ENCODE data around the gene OR10J5. TPM values are rescaled to one million over a fixed set of nuclear protein-coding genes. Genes with fewer than 3 reads are reported as not detected.
"Not testable (repeated sequence)": the region's sequence is repeated elsewhere in the genome, so short reads cannot be mapped to it uniquely, and the experiment has no call there.

OR10J5 gene
- polyA plus RNA-seq, 2 donors = not detected

DNA sequence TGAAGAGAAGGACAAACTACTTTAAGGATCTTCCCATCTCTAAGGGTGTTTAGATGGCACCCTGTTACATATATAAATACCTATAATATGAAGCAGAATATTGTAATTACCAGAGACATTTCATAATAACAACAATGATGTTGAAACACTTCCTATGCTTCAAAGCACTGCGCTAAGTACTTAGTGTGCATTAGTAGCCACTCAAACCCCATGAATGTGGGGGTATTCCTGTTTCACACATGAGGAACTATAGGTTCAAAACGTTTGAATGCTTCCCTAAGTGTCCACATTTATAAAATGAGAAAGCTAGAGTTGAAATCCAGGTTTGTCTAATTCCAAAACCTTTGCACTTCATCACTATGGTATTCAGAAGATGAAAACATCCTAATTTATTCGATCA is 18.5 kb upstream of the OR10J5 start:
- no peaks in the 10 kb centered on the region for H3K9me3 ChIP-seq (ENCODE audit: control insufficient read depth in 2 of 2, insufficient read depth in 1 of 2, low read depth in 1 of 2, low read length in 1 of 2)
- 54 to 56% methylated on average over 3 of the region's 3 CpGs for WGBS, 2 donors
- H3K4me3 ChIP-seq (ENCODE audit: low read depth in 1 of 2, low read length in 2 of 2) = no peak overlapping the region
- H3K36me3 ChIP-seq (ENCODE audit: control insufficient read depth in 2 of 2, insufficient read depth in 2 of 2, low read length in 1 of 2) = no peaks in the 10 kb centered on the region
- no peak overlapping the region for H3K27ac ChIP-seq (ENCODE audit: low read depth in 2 of 2, low read length in 1 of 2)
- H3K27me3 ChIP-seq (ENCODE audit: control insufficient read depth in 1 of 2, insufficient read depth in 2 of 2, low read length in 2 of 2) = no peaks in the 10 kb centered on the region
- no peaks in the 10 kb centered on the region for H3K4me1 ChIP-seq (ENCODE audit: control insufficient read depth in 2 of 2, insufficient read depth in 2 of 2, low read length in 1 of 2)

DNA sequence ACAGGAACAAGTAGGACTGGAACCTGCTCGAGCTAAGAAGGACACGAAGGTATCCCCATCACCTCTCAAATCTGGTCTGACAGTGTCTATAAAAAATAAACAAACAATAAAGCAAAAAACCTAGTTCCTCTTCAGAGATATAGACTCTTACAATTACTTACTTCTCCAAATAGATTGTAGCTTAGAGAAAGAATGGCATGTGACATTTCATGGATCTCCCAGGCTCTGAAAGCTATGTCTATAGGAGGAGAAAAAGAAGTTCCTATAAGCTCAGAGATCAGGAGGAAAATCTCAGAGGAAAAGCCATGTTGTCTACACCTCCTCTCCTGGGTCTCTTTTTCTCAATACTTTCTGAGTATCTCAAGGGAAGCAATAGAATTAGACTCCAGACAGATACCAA is 12.3 kb upstream of the OR10J5 start:
- H3K36me3 ChIP-seq (ENCODE audit: control insufficient read depth in 2 of 2, insufficient read depth in 2 of 2, low read length in 1 of 2) = no peaks in the 10 kb centered on the region
- H3K4me3 ChIP-seq (ENCODE audit: low read depth in 1 of 2, low read length in 2 of 2) = no peak overlapping the region
- no peaks in the 10 kb centered on the region for H3K4me1 ChIP-seq (ENCODE audit: control insufficient read depth in 2 of 2, insufficient read depth in 2 of 2, low read length in 1 of 2)
- H3K27ac ChIP-seq (ENCODE audit: low read depth in 2 of 2, low read length in 1 of 2) = no peak overlapping the region
- 50 to 65% methylated on average over 2 of the region's 2 CpGs for WGBS, 2 donors
- H3K9me3 ChIP-seq (ENCODE audit: control insufficient read depth in 2 of 2, insufficient read depth in 1 of 2, low read depth in 1 of 2, low read length in 1 of 2) = no peaks in the 10 kb centered on the region
- H3K27me3 ChIP-seq (ENCODE audit: control insufficient read depth in 1 of 2, insufficient read depth in 2 of 2, low read length in 2 of 2) = no peaks in the 10 kb centered on the region

DNA sequence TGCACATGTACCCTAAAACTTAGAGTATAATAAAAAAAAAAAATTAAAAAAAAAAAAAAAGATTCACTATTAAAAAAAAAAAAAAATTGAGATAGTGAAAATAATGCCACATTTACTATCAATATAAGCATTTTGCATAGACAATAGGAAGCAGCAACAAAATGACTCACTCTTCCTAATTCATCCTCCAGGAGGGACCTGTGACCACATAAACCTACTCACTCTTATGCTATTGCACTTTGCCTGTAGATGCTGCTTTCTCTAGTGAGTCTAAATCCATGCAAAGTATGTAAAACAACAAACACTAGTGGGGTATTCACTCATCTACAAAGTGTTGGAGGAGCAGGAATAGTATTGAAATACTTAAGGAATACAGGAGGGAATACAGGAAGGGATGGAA is 2.9 kb downstream of the OR10J5 start:
- Histone ChIP-seq H3K36me3 (ENCODE audit: control insufficient read depth in 2 of 2, insufficient read depth in 2 of 2, low read length in 1 of 2) (no peaks in the 10 kb centered on the region), H3K9me3 (ENCODE audit: control insufficient read depth in 2 of 2, insufficient read depth in 1 of 2, low read depth in 1 of 2, low read length in 1 of 2) (peaks cover 2 to 3% of the 10 kb centered on the region in 2 donors), H3K4me3 (ENCODE audit: low read depth in 1 of 2, low read length in 2 of 2) (no peak overlapping the region), H3K27me3 (ENCODE audit: control insufficient read depth in 1 of 2, insufficient read depth in 2 of 2, low read length in 2 of 2) (no peaks in the 10 kb centered on the region), H3K27ac (ENCODE audit: low read depth in 2 of 2, low read length in 1 of 2) (no peak overlapping the region), H3K4me1 (ENCODE audit: control insufficient read depth in 2 of 2, insufficient read depth in 2 of 2, low read length in 1 of 2) (no peaks in the 10 kb centered on the region)

DNA sequence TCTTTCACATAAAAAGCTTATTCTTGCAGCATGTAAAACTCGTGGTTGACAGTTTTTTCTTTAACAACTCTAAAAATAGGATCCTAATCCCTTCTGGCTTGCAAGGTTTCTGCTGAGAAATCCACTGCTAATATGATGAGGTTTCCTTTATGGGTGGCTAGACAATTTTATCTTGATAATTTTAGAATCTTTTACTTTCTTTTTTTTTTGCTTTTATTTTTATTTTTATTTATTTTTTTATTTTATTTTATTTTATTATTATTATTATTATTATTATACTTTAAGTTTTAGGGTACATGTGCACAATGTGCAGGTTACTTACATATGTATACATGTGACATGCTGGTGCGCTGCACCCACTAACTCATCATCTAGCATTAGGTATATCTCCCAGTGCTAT is 11.0 kb downstream of the OR10J5 start:
- not testable (repeated sequence) for H3K27ac ChIP-seq (ENCODE audit: low read depth in 2 of 2, low read length in 1 of 2); H3K9me3 ChIP-seq (ENCODE audit: control insufficient read depth in 2 of 2, insufficient read depth in 1 of 2, low read depth in 1 of 2, low read length in 1 of 2); H3K36me3 ChIP-seq (ENCODE audit: control insufficient read depth in 2 of 2, insufficient read depth in 2 of 2, low read length in 1 of 2); H3K27me3 ChIP-seq (ENCODE audit: control insufficient read depth in 1 of 2, insufficient read depth in 2 of 2, low read length in 2 of 2); H3K4me1 ChIP-seq (ENCODE audit: control insufficient read depth in 2 of 2, insufficient read depth in 2 of 2, low read length in 1 of 2); H3K4me3 ChIP-seq (ENCODE audit: low read depth in 1 of 2, low read length in 2 of 2)
- WGBS, 2 donors = 56 to 59% methylated on average over 2 of the region's 2 CpGs

DNA sequence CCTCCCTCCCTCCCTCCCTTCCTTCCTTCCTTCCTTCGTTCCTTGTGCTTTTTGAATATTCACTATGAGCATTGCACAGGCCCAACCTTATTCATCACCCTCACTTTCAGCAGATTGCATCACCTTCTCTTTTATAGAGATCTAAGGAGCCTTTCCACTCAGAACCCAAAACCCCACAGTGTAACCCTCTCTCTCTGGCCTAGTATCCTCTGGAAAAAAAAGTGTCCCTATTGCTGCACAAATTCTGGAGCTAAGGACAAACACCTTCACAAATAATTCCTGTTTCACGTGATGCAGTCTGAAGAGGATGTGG is 25.6 kb downstream of the OR10J5 start:
- H3K27ac ChIP-seq (ENCODE audit: low read depth in 2 of 2, low read length in 1 of 2) = no peak overlapping the region
- H3K27me3 ChIP-seq (ENCODE audit: control insufficient read depth in 1 of 2, insufficient read depth in 2 of 2, low read length in 2 of 2) = no peaks in the 10 kb centered on the region
- no peak overlapping the region for H3K4me3 ChIP-seq (ENCODE audit: low read depth in 1 of 2, low read length in 2 of 2)
- H3K9me3 ChIP-seq (ENCODE audit: control insufficient read depth in 2 of 2, insufficient read depth in 1 of 2, low read depth in 1 of 2, low read length in 1 of 2) = no peaks in the 10 kb centered on the region
- 60% methylated on average over 2 of the region's 2 CpGs for WGBS, 2 donors
- H3K4me1 ChIP-seq (ENCODE audit: control insufficient read depth in 2 of 2, insufficient read depth in 2 of 2, low read length in 1 of 2) = no peaks in the 10 kb centered on the region
- H3K36me3 ChIP-seq (ENCODE audit: control insufficient read depth in 2 of 2, insufficient read depth in 2 of 2, low read length in 1 of 2) = no peaks in the 10 kb centered on the region

DNA sequence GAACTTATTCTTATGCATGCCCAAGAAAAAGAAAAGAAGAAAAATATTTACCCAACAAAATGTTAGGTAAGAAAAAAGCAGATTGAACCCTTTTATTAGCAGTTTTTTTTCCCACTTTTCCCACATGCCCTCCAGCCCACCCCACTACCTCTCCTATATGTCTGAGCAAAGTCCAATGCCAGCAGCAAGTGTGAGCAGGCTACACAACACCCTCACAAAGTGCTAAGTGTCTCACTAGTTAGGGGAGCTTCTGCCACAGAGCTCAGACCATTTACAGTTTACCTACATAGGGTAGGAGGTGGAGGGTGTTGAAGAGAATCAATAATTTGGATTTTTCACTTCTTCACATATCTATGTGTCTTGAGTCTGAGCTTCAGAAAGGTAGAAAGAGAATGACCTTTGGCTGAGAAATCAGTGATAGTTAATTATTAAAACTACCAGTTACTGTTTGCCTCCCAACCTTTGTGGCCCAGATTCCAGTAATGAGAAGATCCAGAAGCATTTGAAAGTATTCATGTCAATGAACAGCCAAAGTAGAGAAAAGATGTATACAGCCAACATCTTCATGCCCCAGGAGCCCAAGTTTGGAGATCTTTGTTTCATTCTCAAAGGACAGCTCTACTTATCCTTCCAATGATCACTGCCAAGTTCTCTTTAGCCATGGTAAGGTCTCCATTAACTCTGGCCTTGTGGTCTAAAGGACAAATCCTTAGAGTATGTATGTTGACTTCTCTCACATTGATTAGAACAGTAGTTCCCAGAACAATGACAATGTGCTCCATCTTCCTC is 26.2 kb downstream of the OR10J5 start:
- H3K9me3 ChIP-seq (ENCODE audit: control insufficient read depth in 2 of 2, insufficient read depth in 1 of 2, low read depth in 1 of 2, low read length in 1 of 2) = no peaks in the 10 kb centered on the region
- no peaks in the 10 kb centered on the region for H3K4me1 ChIP-seq (ENCODE audit: control insufficient read depth in 2 of 2, insufficient read depth in 2 of 2, low read length in 1 of 2)
- no peak overlapping the region for H3K27ac ChIP-seq (ENCODE audit: low read depth in 2 of 2, low read length in 1 of 2)
- H3K27me3 ChIP-seq (ENCODE audit: control insufficient read depth in 1 of 2, insufficient read depth in 2 of 2, low read length in 2 of 2) = no peaks in the 10 kb centered on the region
- no peak overlapping the region for H3K4me3 ChIP-seq (ENCODE audit: low read depth in 1 of 2, low read length in 2 of 2)
- no peaks in the 10 kb centered on the region for H3K36me3 ChIP-seq (ENCODE audit: control insufficient read depth in 2 of 2, insufficient read depth in 2 of 2, low read length in 1 of 2)

DNA sequence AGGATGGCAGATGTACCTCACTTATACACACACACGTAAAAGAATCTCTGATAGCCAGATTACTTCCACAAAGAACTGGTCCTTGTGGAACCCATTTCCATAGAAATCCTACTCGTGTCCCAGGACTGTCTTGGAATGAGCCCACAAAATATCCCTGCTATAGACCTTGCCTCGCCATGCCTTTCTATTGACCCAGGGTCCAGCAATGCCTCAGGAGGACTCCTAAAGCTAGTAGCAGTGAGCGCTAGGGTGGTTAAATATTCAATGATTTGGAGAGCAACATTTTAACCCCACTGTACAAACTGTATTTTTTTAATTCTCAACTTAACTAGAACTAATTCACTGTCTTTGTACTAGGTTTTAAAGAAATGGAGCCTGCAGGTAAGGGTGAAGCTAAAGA is 26.9 kb downstream of the OR10J5 start:
- 55 to 64% methylated on average over 4 of the region's 4 CpGs for WGBS, 2 donors

DNA sequence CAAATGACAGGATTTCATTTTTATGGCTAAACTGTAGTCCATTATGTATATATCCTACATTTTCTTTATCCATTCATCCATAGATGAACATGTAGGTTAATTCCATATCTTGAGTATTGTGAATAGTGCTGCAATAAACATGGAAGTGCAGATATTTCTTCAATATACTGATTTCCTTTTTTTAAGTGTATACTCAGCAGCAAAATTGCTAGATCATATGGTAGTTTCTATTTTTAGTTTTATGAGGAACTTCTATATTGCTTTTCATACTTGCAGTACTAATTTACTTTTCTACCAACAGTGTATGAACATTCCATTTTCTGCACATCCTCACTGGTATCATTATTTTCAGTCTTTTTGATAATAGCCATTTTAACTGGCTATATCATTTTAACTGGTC is 30.1 kb downstream of the OR10J5 start:
- no peaks in the 10 kb centered on the region for H3K4me1 ChIP-seq (ENCODE audit: control insufficient read depth in 2 of 2, insufficient read depth in 2 of 2, low read length in 1 of 2)
- no peaks in the 10 kb centered on the region for H3K9me3 ChIP-seq (ENCODE audit: control insufficient read depth in 2 of 2, insufficient read depth in 1 of 2, low read depth in 1 of 2, low read length in 1 of 2)
- H3K4me3 ChIP-seq (ENCODE audit: low read depth in 1 of 2, low read length in 2 of 2) = no peak overlapping the region
- no peaks in the 10 kb centered on the region for H3K36me3 ChIP-seq (ENCODE audit: control insufficient read depth in 2 of 2, insufficient read depth in 2 of 2, low read length in 1 of 2)
- no peaks in the 10 kb centered on the region for H3K27me3 ChIP-seq (ENCODE audit: control insufficient read depth in 1 of 2, insufficient read depth in 2 of 2, low read length in 2 of 2)
- H3K27ac ChIP-seq (ENCODE audit: low read depth in 2 of 2, low read length in 1 of 2) = no peak overlapping the region

More for the DNA sequence above, 26.9 kb downstream of the OR10J5 start:
- no peak overlapping the region for H3K4me3 ChIP-seq (ENCODE audit: low read depth in 1 of 2, low read length in 2 of 2)
- H3K27me3 ChIP-seq (ENCODE audit: control insufficient read depth in 1 of 2, insufficient read depth in 2 of 2, low read length in 2 of 2) = no peaks in the 10 kb centered on the region
- H3K4me1 ChIP-seq (ENCODE audit: control insufficient read depth in 2 of 2, insufficient read depth in 2 of 2, low read length in 1 of 2) = no peaks in the 10 kb centered on the region
- no peaks in the 10 kb centered on the region for H3K9me3 ChIP-seq (ENCODE audit: control insufficient read depth in 2 of 2, insufficient read depth in 1 of 2, low read depth in 1 of 2, low read length in 1 of 2)
- H3K36me3 ChIP-seq (ENCODE audit: control insufficient read depth in 2 of 2, insufficient read depth in 2 of 2, low read length in 1 of 2) = no peaks in the 10 kb centered on the region
- H3K27ac ChIP-seq (ENCODE audit: low read depth in 2 of 2, low read length in 1 of 2) = no peak overlapping the region

DNA sequence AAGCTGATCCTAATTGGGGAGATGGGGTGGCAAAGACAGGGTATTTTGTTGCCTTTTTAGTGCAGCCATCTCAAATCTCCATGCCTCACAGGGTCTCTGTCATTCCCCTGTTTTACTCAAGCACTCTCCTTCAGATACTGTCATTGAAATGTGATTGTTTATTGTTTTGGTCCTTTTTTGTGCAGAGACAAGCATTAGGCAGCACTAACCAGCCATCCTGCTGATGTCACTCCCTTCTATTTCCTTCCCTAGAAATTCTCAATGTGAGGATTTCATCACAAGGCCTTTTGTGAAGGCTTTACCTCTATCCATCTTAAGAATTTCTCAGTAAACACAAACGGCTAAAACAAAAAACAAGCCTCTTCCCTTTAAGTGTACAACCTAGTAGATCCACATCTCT is 34.7 kb downstream of the OR10J5 start:
- no peak overlapping the region for H3K27ac ChIP-seq (ENCODE audit: low read depth in 2 of 2, low read length in 1 of 2)
- WGBS, 2 donors = 27 to 44% methylated on average over 1 of the region's 1 CpG
- no peaks in the 10 kb centered on the region for H3K36me3 ChIP-seq (ENCODE audit: control insufficient read depth in 2 of 2, insufficient read depth in 2 of 2, low read length in 1 of 2)
- no peaks in the 10 kb centered on the region for H3K4me1 ChIP-seq (ENCODE audit: control insufficient read depth in 2 of 2, insufficient read depth in 2 of 2, low read length in 1 of 2)
- peaks cover 0 to 4% of the 10 kb centered on the region in 2 donors for H3K9me3 ChIP-seq (ENCODE audit: control insufficient read depth in 2 of 2, insufficient read depth in 1 of 2, low read depth in 1 of 2, low read length in 1 of 2)
- no peaks in the 10 kb centered on the region for H3K27me3 ChIP-seq (ENCODE audit: control insufficient read depth in 1 of 2, insufficient read depth in 2 of 2, low read length in 2 of 2)
- H3K4me3 ChIP-seq (ENCODE audit: low read depth in 1 of 2, low read length in 2 of 2) = no peak overlapping the region

DNA sequence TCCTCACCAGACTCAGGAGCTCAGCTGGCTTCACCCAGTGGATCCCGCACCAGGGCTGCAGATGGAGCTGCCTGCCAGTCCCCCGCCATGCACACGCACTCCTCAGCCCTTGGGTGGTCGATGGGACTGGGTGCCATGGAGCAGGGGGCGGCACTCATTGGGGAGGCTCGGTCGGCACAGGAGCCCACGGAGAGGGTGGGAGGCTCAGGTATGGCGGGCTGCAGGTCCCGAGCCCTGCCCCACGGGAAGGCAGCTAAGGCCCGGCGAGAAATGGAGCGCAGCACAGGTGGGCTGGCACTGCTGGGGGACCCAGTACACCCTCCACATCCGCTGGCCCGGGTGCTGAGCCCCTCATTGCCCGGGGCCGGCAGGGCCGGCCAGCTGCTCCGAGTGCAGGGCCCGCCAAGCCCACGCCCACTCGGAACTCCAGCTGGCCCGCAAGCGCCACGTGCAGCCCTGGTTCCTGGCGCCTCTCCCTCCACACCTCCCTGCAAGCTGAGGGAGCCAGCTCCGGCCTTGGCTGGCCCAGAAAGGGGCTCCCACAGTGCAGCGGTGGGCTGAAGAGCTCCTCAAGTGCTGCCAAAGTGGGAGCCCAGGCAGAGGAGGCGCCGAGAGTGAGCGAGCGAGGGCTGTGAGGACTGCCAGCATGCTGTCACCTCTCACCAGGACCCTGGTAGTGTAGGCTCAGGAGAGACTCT is 41.1 kb downstream of the OR10J5 start:
- 89 to 91% methylated on average over 24 to 29 of the region's 33 CpGs for WGBS, 2 donors
- H3K4me3 ChIP-seq (ENCODE audit: low read depth in 1 of 2, low read length in 2 of 2); H3K27me3 ChIP-seq (ENCODE audit: control insufficient read depth in 1 of 2, insufficient read depth in 2 of 2, low read length in 2 of 2); H3K36me3 ChIP-seq (ENCODE audit: control insufficient read depth in 2 of 2, insufficient read depth in 2 of 2, low read length in 1 of 2); H3K9me3 ChIP-seq (ENCODE audit: control insufficient read depth in 2 of 2, insufficient read depth in 1 of 2, low read depth in 1 of 2, low read length in 1 of 2); H3K27ac ChIP-seq (ENCODE audit: low read depth in 2 of 2, low read length in 1 of 2); H3K4me1 ChIP-seq (ENCODE audit: control insufficient read depth in 2 of 2, insufficient read depth in 2 of 2, low read length in 1 of 2): not testable (repeated sequence)
